ENCODE data around the gene ZSWIM3. TPM values are rescaled to one million over a fixed set of nuclear protein-coding genes. Genes with fewer than 3 reads are reported as not detected.
A peak's percentile ranks its signal among the peaks of the same experiment; 100 is the strongest.

The ZSWIM3 gene
- total and polyA plus RNA-seq, 2 of the 13 experiments (the other 11 are each of a cell fraction or from before 2014, with no cell fraction given), result 5.2 to 5.8 TPM

GRCh38 chr20:45927071-45927878 lies 69.9 kb downstream of the ZSWIM3 start (continued):
- TF ChIP-seq ZNF280D (CRISPR knock-in tag; IDR thresholded peaks at IDR 0.05) (peak; percentile 99), EP300 (IDR thresholded peaks at IDR 0.05; ENCODE audit: low read depth in 2 of 2, low read length in 2 of 2) (peak; percentile 63 to 93; a peak in 3 of 4 replicates), EP300 (CRISPR knock-in tag; IDR thresholded peaks at IDR 0.05; ENCODE audit: borderline replicate concordance) (no peak; the same call in 1 of the 2 replicates), MED1 (CRISPR knock-in tag; IDR thresholded peaks at IDR 0.05) (peak; percentile 97), RELA (CRISPR knock-in tag; IDR thresholded peaks at IDR 0.05) (0 out of 2 replicates have a peak, but pooled peaks have one; percentile 12), ZMYM3 (CRISPR knock-in tag; IDR thresholded peaks at IDR 0.05) (peak; percentile 99), ZFY (CRISPR knock-in tag; IDR thresholded peaks at IDR 0.05) (peak; percentile 39), ZNF362 (CRISPR knock-in tag; IDR thresholded peaks at IDR 0.05; ENCODE audit: borderline replicate concordance) (peak; percentile 58; the same call in 1 of the 2 replicates), ZFP1 (CRISPR knock-in tag; IDR thresholded peaks at IDR 0.05) (peak; percentile 89; the same call in 1 of the 2 replicates), ZNF430 (CRISPR knock-in tag; IDR thresholded peaks at IDR 0.05) (no peak; the same call in 1 of the 2 replicates), TEAD3 (CRISPR knock-in tag; optimal IDR thresholded peaks at IDR 0.05; ENCODE audit: borderline replicate concordance) (peak; percentile 99), ZNF282 (IDR thresholded peaks at IDR 0.05; ENCODE audit: partially characterized antibody) (no peak), ZNF235 (CRISPR knock-in tag; IDR thresholded peaks at IDR 0.05; ENCODE audit: borderline replicate concordance) (no peak), ZNF232 (CRISPR knock-in tag; IDR thresholded peaks at IDR 0.05; ENCODE audit: borderline replicate concordance) (peak; percentile 63; the same call in 1 of the 2 replicates), FOXK1 (CRISPR knock-in tag; IDR thresholded peaks at IDR 0.05; ENCODE audit: borderline replicate concordance, low read depth) (peak; percentile 84), SATB2 (CRISPR knock-in tag; IDR thresholded peaks at IDR 0.05) (no peak), JDP2 (CRISPR knock-in tag; IDR thresholded peaks at IDR 0.05; ENCODE audit: borderline replicate concordance) (no peak; the same call in 1 of the 2 replicates), TCF12 (IDR thresholded peaks at IDR 0.05) (no peak), TCF12 (CRISPR knock-in tag; IDR thresholded peaks at IDR 0.05) (no peak), PHF5A (CRISPR knock-in tag; IDR thresholded peaks at IDR 0.05; ENCODE audit: low read depth, unreplicated experiment) (peak; percentile 98), XRCC5 (optimal IDR thresholded peaks at IDR 0.05; ENCODE audit: low read length) (peak; percentile 28), ZNF18 (CRISPR knock-in tag; IDR thresholded peaks at IDR 0.05; ENCODE audit: insufficient replicate concordance) (peak; percentile 99), ZNF460 (CRISPR knock-in tag; IDR thresholded peaks at IDR 0.05; ENCODE audit: borderline replicate concordance) (peak; percentile 43; the same call in 1 of the 2 replicates), RBAK (CRISPR knock-in tag; IDR thresholded peaks at IDR 0.05) (0 out of 2 replicates have a peak, but pooled peaks have one; percentile 38), ZNF451 (CRISPR knock-in tag; IDR thresholded peaks at IDR 0.05) (no peak)

All from HepG2 (cell line).